Muscle of arm (tissue), 12 donors: ENCODE results near the gene PTGFRN. TPM values are rescaled to one million over a fixed set of nuclear protein-coding genes. Genes with fewer than 3 reads are reported as not detected.

Experiments used
- DNase-seq: peaks from one replicate; pipeline ENCODE4 v3.0.0-alpha.2; 2013
- polyA plus RNA-seq, 12 donors: library from polyadenylated mRNA; unstranded; fragments of 120-200 nt; gene quantifications; one replicate each; pipeline ENCODE4 v1.2.1, GENCODE V29; 2013; ENCODE audit not compliant: insufficient read length in 12 of 12

PTGFRN gene
- polyA plus RNA-seq, 12 donors: 69.8 to 166 (median 137) TPM; not detected in 1

DNA sequence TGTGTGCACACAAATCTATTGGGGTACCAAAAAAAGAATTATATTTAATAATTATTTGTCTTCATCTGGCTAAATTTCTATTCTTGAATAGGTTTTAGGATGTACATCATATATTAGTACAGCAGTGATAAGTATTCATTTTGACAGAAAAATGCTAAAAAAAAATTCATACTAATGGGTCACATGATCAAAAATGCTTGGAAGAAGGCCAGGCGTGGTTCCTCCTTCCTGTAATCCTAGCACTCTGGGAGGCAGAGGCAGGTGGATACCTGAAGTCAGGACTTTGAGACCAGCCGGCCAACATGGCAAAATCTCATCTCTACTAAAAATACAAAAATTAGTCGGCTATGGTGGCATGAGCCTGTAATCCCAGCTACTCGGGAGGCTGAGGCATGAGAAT lies 26.9 kb upstream of the PTGFRN start:
- DNase-seq: no peak

DNA sequence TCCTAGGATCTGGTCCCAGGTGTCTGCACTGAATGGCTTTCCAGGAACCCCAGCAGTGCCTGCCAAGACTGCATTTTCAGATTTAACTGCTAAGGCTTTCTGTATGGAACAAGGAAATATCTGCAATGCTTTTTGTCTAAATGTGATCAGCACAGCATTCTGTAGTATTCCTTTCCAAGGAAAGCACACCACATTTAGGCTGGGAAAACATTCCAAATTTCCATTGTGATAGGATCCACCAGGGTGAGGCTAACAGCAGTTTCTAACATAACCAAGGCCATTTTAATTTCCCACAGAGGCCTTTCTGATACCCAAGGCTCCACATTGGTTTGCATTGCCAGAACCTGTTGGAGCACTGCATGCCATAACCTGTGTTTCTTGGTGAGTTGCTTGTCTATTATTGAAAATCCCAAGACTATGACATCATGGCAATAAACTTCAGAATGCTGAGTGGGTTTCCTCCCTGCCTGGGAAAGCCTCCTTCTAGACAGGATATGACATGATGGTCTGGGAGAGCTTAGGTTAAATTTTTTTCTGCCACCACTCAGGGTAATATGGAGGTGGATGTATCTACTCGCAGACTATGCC lies 23.3 kb upstream of the PTGFRN start:
- peak; percentile 77 for DNase-seq

DNA sequence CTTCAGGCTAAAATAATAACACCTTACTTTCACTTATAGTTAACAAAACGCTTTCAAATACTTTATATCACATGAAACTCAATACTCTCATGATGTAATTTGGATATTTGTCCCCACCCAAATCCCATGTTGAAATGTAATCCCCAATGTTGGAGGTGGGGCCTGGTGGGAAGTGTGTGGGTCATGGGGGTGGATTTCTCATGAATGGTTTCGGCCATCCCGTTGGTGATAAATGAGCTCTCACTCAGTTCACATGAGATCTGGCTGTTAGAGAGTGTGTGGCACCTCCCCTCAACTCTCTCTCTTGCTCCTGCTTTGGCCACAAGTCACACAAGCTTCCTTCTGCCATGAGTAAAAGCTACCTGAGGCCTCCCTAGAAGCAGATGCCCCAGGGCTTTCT lies 22.5 kb upstream of the PTGFRN start:
- no peak for DNase-seq

DNA sequence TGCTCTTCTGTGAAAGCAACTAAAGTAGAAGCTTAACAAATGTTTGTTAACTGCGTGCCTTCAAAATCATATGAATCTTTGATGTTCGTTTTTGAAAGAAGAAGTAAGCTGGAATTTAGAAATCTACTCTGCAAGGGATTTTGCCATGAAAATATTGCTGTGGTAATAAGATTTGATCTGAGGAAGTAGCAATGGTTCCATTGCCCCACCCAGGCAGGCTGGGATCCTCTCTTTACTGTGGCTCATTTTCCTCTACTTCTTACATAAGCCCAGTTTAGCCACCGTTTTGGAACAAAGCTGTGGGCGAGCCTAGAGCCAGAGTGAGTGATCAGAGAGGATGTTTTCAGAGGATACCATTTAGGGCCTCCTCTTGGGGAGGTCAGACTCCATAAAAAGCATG lies 20.3 kb upstream of the PTGFRN start:
- no peak for DNase-seq

DNA sequence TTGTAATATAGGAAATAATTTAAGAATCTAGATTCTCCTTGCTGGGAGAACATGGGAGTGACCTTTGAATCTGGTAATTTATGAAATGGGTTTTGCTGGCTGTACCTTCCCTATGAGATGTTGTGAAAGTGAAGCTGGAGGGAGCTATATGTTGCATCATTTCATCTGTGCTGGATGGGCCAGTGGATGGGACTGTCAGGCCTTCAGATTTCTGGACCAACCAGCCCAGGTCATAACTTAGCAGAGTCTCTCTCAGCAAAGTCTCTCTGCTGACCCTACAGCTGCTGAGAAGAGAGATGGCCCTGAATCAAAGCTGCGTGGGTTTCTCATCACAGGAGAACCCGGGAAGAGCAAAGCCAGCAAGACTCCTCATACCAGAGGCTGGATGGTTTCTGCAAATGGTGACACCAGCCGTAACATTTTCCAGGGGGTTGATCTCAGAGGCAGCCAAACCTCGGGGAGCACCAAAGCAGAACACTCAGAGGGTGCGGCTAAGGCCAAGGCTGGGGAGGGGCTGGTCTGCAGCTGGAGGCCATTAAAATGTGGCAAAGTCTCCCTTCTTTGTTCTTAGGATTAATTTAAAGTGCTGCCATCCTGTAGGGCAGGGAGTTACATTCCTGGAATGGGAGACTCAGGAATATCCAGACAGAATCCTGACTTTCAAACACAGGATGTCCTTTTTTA lies 18.2 kb upstream of the PTGFRN start:
- DNase-seq: no peak

DNA sequence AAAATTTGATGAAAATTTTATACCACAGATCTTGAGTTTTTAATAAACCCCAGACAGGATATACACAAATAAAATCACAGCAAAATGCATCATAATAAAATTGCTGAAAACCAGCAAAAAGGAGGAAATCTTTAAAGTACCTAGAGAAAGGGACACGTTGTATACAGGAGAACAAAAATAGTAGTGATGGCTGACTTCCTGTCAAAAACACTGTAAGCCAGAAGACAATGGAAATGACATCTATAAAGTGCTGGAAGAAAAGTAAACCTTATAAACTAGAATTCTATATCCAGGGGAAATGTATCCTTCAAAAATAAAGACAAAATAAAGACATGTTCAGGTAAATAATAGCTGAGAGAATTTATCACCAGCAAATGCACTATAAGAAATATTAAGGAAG lies 14.6 kb upstream of the PTGFRN start:
- no peak for DNase-seq

DNA sequence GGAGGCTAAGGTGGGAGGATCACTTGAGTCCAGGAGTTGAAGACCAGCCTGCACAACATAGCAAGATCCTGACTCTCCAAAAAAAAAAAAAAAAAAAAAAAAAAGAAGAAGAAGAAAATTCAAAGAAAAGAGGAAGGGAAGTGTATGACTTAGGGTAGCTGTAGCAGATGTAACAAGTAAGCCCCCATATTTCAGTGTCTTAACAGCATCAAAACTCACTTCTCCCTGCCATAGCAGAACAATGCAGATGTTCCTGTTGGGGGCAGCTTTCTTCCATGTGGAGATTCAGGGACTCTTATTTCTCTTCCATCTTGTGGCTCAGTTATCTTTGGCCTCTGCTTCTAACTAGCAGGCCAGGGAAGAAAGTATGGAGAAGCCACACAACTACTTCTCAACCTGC lies 10.2 kb upstream of the PTGFRN start:
- no peak for DNase-seq

DNA sequence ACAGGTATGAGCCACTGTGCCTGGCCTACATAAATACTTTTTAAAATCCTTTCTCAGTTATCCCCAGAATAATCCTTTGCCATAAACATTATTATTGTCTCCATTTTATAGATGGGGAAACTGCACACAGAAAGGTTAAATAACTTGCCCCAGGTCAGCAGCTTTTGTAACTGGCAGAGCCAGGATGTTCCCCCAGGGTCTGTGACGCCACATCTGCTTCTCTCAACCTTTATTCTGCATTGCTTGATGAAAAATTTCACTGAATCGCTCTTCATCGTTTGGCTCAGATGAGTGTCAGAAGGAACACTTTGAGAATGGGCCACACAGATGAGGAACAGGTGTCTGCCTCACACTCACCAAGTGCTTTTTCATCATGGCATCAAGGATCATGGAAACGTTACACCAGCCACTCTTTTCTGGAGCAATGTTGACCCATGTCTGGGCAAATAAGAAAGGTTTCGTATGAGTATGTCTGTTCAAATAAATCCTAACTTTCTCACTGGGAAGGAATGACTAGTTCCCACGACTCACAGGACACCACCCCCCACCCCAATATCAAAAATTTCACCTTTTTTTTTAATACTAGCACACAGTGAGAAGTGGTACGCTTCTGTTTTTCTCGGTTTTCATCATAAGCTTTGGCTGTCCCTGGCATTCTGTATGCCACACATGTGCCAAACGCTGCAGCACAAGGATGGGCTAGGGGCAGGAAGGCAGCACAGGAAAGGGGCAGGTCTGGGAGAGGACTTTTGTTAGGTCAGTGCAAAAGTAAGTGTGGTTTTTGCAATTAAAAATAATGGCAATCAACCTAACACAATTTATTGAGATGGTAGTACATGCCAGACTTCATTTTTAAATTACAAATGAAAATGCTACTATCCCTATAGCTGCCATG lies 9.0 kb upstream of the PTGFRN start:
- DNase-seq: no peak

DNA sequence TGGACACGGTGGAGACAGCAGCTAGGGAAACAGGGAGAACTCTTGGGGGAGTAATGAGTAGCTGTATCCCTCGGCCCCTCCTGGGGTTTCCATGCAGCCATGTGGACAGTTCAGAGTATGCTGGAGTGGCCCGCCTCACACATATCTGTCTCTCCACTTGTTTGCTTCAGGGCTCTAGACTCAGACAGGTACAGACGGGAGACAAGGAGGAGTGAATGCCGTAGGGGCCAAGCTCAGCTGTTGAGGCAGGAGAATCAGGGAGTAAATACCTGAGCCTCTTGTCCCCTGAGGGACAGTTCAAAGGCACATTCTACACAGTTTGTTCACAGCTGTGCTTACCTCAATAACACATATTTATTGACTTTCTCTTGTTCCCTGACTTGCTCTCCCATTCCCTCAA lies 7.7 kb upstream of the PTGFRN start:
- no peak for DNase-seq

DNA sequence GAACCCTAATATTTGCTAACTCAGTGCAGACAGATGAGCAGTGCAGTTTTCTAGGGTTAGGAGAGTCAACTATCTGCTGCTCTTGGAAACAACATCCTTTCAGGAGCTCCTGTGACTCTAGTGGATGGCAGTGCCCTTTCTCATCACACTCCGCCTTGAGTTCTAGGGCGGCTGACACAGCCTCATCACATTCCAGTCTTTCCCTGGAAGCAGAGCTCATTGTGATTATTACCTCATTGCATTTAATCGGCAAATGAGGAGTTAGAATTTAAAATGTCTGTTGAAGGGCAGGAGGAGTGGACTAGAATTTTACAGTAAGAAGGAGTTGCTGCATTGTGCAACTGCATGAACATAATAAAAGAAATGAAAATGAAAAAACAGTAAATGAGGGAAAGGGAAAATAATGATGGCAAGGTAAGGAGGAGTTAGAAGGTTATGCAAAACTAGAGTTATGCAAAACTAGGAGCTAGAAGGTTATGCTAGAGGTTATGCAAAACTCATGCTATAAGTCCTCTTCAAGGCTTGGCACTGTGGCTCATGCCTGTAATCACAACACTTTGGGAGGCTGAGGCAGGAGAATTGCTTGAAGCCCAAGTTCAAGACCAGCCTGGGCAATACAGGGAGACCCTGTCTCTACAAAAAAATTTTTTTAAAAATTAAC lies 6.9 kb upstream of the PTGFRN start:
- DNase-seq: no peak

DNA sequence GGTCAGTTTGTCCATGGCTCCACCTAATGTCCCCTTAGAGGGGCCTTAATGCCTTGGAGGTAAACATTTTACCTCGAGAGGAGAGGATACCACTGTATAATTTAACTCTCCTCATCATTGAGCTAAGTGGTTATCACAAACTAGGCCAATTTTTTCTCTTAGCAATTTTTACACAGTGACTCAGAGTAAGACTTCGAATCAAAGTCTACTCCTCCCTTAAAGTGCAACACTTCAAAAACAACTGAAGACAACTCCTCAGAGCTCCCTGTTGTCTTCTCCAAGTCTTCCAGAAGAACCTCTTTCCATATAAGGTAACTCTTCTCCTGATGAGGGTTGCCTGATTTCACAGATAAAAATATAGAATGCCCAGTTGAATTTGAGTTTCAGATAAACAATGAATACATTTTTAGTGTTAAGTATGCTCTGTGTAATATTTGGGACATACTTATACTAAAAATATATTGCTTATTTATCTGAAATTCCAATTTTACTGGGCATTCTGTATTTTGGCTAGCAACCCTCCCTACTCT lies 4.9 kb upstream of the PTGFRN start:
- no peak for DNase-seq

DNA sequence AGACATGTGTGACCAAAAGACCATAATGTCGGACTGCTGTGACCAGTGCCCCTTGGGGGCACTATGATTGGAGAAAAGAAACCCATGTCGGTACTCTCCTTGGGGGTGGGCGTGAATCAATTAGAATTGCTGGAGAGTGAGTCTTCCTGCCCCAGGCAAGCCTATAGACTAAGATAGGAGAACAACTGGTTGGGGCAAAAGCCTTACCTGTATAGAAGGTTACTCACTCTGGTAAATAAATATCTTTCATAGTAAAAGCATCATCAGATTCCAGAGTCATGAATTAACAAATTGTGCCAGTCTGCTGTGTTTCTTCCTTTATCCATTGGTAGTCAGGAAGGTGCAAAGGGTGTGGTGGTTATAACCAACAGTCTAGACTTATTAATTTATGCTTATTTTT lies 2.9 kb upstream of the PTGFRN start:
- DNase-seq: no peak

DNA sequence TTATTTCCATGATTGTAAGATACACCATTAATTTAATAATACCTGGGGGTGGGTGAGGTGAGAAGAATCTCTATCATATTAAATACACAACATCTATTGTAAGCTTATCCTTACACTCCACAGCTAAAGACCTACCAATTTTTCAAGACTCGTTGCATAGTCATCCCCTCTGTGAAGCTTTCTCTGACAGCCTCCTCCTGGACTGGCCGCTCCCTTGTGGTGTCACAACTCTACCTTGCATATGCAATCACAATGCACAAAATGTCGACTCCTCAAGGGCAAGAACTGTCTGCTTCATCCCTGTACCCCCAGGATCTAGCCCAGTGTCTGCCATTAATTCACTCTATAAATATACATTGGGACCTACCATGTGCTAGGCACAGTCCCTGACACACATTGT lies 2.4 kb upstream of the PTGFRN start:
- no peak for DNase-seq

DNA sequence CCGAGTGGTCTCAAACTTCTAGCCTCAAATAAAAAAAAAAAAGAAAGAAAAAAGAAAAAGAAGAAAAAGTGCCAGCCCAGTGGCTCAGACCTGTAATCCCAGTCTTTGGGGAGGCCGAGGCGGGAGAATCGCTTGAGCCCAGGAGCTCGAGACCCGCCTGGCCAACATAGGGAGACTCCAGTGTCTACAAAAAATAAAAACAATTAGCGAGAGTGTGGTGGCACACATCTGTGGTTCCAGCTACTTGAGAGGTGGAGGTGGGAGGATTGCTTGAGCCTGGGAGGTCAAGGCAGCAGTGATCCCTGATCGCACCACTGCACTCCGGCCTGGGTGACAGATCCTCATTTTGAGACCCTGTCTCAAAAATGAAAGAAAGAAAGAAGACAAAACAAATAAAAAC lies 1.4 kb upstream of the PTGFRN start:
- no peak for DNase-seq

DNA sequence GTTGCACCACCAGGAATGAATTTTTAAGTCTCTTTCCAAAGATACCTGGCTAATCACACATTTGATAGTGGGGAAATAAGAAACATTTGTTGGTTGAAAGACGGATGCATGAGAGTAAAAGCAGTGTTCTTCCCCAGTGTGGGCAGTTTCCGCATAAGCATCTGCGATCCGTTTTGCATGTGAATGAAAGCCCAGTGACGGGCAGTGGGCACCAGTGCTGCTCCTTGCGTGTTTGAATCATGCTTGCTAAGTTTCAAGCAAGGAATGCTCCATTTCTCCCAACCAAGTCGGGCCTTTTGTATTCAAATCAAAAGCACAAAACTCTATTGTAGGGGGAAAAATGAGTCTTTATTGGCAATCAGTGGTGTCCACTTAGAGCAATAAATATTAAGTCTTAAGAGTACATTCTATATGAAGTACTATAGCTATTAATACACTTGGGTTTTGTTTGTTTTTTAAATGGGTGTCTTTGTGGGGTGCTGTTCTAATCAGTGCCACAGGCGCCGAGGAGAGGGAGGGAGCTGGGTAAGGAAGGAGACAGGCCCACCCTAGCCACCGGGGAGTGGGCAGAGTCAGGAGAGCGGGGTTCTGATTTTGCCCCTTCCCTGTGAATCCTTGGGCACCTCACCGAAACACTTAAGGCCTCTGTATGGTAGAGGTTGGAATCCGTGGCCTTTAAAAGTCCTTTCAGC lies 750 bp upstream of the PTGFRN start:
- no peak for DNase-seq

DNA sequence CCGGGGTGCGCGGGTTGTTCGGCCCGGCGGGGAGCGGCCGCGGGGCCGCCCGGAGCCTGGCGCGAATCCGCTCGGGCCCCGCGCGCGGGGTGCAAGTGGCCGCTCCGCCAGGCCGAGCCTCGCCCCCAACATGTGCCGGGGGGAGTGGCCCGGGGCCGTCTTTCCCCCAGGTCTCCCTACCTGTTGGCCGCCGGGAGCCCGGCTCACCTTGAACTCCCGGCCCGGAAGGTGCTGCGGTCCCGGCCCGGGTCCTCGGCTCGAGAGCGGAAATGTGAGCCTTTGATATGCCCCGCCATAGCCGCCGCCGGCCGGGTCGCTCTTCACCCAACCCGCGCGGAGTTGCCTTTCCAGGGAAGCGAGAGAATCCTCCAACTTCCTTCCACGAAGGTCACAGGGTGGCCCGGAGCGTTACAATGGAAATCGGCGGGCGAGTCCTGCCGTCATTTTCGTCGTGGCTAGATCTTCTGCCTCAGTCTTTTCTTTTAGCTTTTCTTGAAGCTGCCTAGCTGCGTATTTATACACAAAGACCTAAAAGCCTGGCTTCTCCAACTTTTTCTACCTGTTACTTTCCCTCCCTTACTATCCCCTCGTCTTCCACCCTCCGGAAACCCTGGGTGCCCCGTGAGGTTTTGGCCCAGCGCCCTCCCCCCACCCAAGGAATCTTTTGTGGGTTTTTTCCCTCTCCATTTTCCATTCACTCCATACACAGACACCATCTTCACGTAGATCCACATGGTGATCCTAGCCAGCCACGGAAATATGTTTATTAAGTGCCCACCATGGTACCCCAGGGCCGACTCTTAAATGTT lies 867 bp downstream of the PTGFRN start:
- peak; percentile 52 for DNase-seq

DNA sequence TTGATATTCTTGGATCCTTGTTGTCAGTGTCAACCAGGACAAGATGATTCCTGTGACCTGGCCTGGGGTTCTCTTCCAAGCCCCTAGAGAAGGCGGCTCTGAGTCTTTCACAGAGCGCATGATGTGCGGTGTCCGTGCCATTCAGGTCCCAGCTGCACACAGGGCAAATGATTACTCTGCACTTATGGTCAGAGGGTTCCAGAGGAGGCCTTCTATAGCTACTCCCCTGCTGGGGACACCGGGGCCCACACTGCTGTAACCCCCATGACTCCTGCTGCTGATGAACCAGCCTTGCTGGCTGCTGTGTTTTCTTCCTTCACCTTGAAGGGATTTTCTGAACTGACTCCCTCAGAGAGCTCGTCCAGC lies 1.5 kb downstream of the PTGFRN start:
- no peak for DNase-seq

DNA sequence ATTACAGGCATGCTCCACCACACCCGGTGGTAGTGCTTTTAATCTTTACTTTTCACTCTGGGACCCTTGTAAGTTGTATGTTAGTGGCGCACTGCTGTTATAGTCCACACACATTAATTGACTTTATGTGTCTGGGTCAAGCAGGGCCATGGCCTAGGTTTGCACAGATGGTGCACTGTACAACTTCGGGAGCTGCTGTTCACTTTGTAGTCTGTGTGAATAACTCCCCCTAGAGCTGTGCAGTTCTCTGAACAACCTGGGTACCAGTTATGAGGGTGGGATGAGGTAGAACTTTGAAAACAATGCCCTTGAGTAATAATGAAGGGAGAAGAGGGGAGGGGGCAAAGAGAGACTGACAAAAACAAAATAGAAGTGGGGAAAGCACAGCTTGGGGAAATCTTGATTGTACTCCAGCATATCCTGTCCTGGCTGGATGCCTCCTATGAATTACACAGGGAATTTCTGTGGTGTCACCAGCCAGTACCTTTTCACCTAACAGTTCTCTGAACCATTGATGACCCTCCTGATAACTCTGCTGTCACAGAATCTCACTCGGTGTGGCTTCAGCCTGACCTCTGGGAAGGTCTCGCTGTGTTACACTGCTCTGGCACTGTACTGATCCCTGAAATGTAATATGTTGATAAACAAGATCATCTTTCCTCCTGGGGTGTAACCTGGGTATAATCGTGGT lies 2.2 kb downstream of the PTGFRN start:
- no peak for DNase-seq

DNA sequence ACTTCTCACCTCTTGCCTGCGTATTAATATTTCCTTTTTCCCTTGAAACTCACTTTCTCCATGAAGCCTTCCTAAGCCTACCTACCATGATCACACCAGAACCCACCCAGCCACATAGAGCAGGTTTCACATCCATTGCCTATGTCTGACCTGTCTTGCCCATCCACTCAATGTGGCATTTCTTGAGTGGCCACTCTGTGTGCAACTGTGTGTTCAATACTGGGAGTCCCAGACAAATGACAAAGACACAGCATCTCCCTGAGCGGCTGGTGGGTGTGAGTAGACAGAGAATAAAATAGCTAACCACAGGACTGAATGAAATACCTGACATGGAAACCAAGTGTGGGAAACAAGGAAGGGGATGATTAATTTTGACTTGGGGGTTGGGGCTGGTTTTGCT lies 3.1 kb downstream of the PTGFRN start:
- no peak for DNase-seq

DNA sequence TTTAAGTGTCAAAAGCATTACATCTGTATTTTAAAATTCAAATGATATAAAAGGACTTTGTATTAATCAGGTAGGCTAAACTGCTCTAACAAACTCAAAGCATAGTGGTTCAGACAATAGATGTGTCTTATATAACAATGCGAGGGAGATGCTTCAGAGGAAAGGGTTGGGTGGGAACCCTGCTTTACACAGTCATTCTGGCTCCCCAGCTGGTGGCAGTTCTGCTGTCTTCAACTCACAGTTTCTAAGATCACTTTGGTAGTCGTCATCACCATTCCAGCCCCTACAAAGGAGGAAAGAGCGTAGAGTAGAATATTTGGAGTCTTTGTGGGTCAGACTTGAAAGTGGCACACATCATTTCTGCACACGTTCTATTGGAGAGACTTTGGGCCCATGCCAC lies 4.2 kb downstream of the PTGFRN start:
- DNase-seq: no peak
